ENCODE data around the gene RPS18. TPM values are rescaled to one million over a fixed set of nuclear protein-coding genes. Genes with fewer than 3 reads are reported as not detected.

RPS18 gene
- total and polyA plus RNA-seq, 9 of the 15 experiments (the other 6 are each of a cell fraction or from before 2014, with no cell fraction given): 5,023 to 17,516 (median 8,131) TPM

GRCh38 chr6:33279971-33280511 is 8.2 kb downstream of the RPS18 start (continued):
- TF ChIP-seq CREB1 (IDR thresholded peaks at IDR 0.05) (no peak), CREB1 (CRISPR knock-in tag; IDR thresholded peaks at IDR 0.05) (peak; percentile 31; the same call in 1 of the 2 replicates), MCM3 (IDR thresholded peaks at IDR 0.05) (no peak), SREBF2 (CRISPR knock-in tag; IDR thresholded peaks at IDR 0.05) (no peak), BDP1 (IDR thresholded peaks at IDR 0.05; ENCODE audit: insufficient read depth, insufficient read length) (no peak), ILF3 (IDR thresholded peaks at IDR 0.05; ENCODE audit: borderline replicate concordance) (no peak), ZFP1 (CRISPR knock-in tag; IDR thresholded peaks at IDR 0.05) (no peak), ARID3A (IDR thresholded peaks at IDR 0.05; ENCODE audit: borderline replicate concordance, low read depth, low read length) (0 out of 2 replicates have a peak, but pooled peaks have one; percentile 16), BRF1 (IDR thresholded peaks at IDR 0.05; ENCODE audit: borderline replicate concordance, extremely low read depth, insufficient read length) (no peak), JUNB (CRISPR knock-in tag; conservative IDR thresholded peaks at IDR 0.05) (no peak), OTX1 (CRISPR knock-in tag; IDR thresholded peaks at IDR 0.05) (no peak), DDX20 (tag; IDR thresholded peaks at IDR 0.05; ENCODE audit: low read depth) (no peak), STAT5B (CRISPR knock-in tag; IDR thresholded peaks at IDR 0.05) (no peak), CREB3 (tag; conservative IDR thresholded peaks at IDR 0.05; ENCODE audit: low read depth) (no peak), ZNF780A (CRISPR knock-in tag; IDR thresholded peaks at IDR 0.05) (no peak), DIDO1 (tag; IDR thresholded peaks at IDR 0.05; ENCODE audit: low read depth) (no peak), CHD2 (IDR thresholded peaks at IDR 0.05; ENCODE audit: low read depth, low read length) (no peak), ZZZ3 (IDR thresholded peaks at IDR 0.05) (no peak), NR2C2 (CRISPR knock-in tag; IDR thresholded peaks at IDR 0.05) (peak; percentile 55), NR2C2 (tag; IDR thresholded peaks at IDR 0.05) (peak; percentile 80; the same call in 1 of the 2 replicates), YY1 (IDR thresholded peaks at IDR 0.05; ENCODE audit: borderline replicate concordance in 1 of 3, control insufficient read depth in 1 of 3, extremely low read depth in 1 of 3, insufficient read depth in 3 of 3, insufficient read length in 1 of 3, insufficient replicate concordance in 2 of 3, low read depth in 1 of 3, low read length in 2 of 3) (peak in 2 of 3 experiments; percentile 7 to 50), DNMT1 (IDR thresholded peaks at IDR 0.05) (no peak), CBFA2T3 (IDR thresholded peaks at IDR 0.05) (no peak), TFAM (CRISPR knock-in tag; conservative IDR thresholded peaks at IDR 0.05) (no peak), JUN (IDR thresholded peaks at IDR 0.05; ENCODE audit: borderline replicate concordance, low read depth, low read length) (peak; percentile 74), JUN (CRISPR knock-in tag; IDR thresholded peaks at IDR 0.05; ENCODE audit: borderline replicate concordance) (no peak), JUND (IDR thresholded peaks at IDR 0.05; ENCODE audit: borderline replicate concordance, low read depth, low read length) (peak; percentile 78), JUND (tag; IDR thresholded peaks at IDR 0.05; ENCODE audit: borderline replicate concordance, low read depth, low read length) (no peak; the same call in 2 of the 3 replicates), SNIP1 (IDR thresholded peaks at IDR 0.05; ENCODE audit: low read depth) (no peak), CBFA2T2 (conservative IDR thresholded peaks at IDR 0.05) (no peak), ZKSCAN1 (IDR thresholded peaks at IDR 0.05; ENCODE audit: low read depth, low read length) (peak; percentile 63; the same call in 1 of the 2 replicates)

Data from K562 (cell line).